CD4-positive, alpha-beta T cell treated with Interleukin-6 at 100 ng/mL for 8 hours (primary cell): ENCODE measurements around the gene TNNI2.
"Not testable (repeated sequence)": the region's sequence is repeated elsewhere in the genome, so short reads cannot be mapped to it uniquely, and the experiment has no call there.

Experiments used
- DNase-seq: peaks from one replicate; pipeline ENCODE4 v3.0.0-alpha.2; 2020; ENCODE audit warnings: mixed read lengths, low spot score

Gene TNNI2

DNA sequence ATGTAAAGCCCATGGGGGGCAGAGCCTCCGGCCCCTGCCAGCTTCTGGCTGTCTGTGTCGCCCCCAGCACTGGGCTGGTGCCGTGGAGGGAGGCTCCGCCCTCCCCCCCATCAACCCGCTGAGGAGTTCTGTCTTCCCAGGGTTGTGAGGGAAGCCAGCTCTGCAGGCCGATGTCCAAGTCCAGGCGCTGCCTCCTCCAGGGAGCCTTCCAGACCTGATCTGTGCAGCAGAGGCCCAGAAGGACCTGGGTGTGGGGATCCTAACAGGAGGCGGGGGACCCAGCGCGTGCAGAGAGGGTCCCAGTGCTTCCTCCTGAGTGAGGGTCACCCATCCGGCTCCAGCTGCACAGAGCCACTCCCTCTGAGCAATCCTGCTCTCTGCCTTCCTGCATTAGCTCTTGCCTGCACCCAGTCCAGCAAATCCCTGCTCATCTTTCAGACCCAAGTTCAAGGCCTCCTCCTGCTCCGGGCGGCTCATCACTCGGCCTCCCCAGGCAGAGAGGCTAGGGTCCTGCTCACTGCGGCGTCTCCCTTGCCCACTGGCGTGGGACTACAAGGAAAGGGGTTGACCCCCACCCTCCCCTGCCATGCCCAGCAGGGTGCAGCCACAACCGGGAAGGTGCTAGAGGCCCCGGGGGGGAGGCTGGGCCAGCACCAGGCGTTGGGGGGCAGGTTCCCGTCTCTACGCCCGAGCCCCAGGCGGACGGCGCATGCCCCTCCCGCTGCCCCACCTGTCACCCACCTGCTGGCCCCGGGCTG lies 36.5 kb downstream of the TNNI2 start:
- no peak for DNase-seq

DNA sequence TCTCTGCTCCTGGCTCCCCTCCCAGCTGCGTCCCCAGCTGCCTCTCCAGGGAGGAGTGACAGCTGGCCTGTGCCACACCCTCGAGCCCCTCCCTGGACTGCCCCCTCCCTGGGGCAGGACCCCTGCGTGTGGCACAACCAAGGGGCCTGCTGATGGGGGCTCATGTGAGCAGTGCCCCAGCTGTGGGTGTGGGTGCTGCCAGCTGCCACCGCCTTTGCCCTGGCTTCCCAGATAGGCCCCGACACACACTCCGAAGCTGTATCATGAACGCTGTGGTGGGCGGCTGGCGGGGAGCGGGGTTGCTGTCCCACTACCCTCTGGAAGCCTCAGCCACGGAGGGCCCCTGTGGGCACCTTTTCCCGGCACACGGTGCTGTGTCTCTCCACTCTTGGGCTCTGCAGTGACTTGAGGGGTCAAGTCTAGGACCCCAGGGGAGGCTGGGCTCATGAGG lies 37.1 kb downstream of the TNNI2 start:
- DNase-seq = not testable (repeated sequence)

- DNase-seq = no peak
Measured at GRCh38 chr11:1876361-1877063, 37.7 kb downstream of the TNNI2 start.

DNA sequence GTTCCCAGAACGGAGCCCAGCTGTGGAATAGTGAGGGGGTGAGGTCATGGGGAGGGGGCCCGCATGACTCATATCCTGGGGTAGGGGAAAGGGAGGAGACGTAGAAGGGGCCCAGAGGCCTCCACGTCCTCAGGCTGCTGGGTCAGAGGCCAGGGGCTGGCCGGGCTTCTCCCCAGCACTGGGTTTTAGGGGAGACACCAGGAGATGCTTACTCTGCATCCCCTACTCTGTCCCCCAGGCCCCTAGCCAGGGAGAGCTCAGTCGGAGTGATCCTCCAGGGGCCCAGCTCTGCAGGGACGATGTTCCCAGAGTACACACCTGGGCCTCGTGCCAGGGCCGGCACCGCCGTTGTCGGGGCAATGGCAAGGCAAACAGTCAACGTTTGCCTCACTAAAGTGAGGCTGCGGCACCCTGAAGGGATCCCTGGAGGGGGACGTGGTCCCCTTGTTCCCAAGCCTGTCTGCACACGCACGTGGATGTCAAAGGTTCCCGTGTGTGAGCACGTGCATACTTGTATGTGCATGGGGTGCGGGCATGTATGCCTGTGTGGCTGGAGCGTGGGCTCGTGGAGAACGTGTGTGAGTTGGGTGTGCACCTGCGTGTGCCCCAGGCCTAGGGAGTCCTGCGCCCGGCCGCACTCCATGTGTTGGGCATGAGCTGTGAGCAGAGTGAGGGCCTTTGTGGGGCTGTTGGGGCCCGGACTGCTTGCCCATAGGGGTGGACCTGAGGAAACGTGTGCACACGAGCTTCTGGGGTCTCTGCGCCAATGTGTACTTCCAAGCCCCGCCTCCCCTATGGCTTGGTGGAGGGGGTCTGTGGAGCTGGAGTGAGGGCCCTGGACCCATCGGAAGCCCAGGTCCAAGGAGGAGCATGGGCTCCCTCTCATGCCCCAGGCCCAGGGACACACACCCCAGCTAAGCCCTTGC lies 38.7 kb downstream of the TNNI2 start:
- DNase-seq = no peak

GRCh38 chr11:1878137-1879031 lies 39.6 kb downstream of the TNNI2 start:
- no peak for DNase-seq

GRCh38 chr11:1879342-1879940 lies 40.7 kb downstream of the TNNI2 start:
- DNase-seq = no peak

- no peak for DNase-seq
Measured at GRCh38 chr11:1879941-1880720, 41.4 kb downstream of the TNNI2 start.

DNA sequence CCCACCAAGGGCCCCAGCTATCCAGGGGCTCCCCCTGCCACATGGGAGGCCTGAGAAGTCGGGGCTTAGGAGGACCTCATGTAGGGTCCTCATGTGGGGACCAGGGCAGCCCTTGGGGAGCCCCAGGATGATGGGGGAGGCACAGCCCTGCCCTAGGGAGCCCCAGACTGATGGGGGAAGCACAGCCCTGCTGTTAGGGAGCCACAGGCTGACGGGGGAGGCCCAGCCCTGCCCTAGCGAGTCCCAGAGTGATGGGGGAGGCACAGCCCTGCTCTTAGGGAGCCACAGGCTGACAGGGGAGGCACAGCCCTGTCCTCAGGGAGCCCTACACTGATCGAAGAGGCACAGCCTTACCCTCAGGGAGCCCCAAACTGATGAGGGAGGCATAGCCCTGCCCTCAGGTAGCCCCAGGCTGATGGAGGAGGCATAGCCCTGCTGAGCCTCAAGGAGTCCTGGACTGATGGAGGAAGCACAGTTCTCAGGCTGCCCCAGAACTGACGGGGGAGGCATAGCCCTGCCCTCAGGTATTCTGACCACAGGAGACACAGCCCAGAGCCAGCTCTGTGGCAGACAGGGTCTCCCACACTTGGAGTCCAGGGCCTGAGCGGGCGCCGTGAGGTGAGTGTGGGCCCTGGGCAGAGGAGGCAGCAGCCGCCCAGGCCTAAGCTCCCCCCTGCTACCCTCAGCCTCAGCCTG lies 42.1 kb downstream of the TNNI2 start:
- DNase-seq = no peak

- no peak for DNase-seq
Measured at GRCh38 chr11:1881442-1882264, 42.9 kb downstream of the TNNI2 start.

GRCh38 chr11:1882265-1883238 lies 43.8 kb downstream of the TNNI2 start:
- peak; percentile 79 for DNase-seq

DNA sequence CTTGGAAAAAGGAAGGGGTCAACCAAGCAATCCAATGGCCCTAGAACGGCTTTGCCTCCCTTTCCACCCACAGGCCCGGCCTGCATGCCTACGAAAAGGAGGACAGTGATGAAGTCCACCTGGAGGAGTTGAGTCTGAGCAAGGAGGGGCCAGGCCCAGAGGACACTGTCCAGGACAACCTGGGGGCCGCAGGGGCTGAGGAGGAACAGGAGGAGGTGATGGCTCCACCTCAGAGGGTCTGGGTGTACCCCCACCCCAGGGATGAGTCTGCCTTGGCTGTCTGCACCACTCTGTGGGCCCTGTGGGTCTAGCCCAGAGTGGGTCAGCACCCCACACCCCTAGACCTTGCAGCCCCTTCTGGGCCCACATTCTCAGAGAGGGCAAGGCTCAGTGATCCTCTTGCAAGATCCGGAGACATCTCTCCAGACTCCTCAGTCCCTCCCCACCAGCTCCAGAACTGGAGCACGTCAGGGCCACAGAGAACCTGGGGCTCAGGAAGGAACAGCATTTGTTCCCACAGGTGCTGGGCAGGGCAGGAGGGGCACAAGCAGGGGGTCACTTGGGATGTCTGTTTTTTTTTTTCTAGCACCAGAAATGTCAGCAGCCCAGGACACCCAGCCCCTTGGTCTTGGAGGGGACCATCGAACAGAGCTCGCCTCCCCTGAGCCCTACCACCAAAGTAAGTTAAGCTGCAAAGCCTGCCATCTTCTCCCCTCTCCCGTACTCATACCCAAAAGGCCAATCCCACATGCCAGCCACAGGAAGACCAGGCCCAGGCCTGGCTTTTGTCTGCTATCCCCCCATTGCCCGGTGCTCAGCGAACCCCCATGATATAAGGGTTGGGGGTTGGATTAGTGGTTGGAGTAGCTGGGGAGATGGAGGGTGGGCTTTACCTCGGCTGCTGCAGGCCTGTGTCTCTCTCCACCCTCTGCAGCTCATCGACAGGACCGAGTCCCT lies 44.8 kb downstream of the TNNI2 start:
- no peak for DNase-seq

DNA sequence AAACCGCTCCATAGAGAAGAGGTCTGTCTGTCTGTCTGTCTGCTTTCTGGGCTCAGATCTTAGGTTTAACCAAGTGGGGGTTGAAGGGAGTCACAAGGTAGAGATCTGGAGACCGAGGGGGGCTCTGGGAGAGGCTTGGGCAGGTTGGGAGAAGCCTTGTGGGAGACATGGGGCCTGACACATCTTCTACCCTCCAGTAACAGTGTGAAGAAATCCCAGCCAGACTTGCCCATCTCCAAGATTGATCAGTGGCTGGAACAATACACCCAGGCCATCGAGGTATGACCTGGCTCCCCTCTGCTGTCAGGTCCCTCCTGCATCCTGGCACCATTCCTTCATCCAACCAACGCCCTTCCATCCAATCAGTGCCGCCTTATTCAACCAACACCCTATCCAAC lies 45.5 kb downstream of the TNNI2 start:
- DNase-seq = no peak

- not testable (repeated sequence) for DNase-seq
Measured at GRCh38 chr11:1886551-1886950, 47.8 kb downstream of the TNNI2 start.

DNA sequence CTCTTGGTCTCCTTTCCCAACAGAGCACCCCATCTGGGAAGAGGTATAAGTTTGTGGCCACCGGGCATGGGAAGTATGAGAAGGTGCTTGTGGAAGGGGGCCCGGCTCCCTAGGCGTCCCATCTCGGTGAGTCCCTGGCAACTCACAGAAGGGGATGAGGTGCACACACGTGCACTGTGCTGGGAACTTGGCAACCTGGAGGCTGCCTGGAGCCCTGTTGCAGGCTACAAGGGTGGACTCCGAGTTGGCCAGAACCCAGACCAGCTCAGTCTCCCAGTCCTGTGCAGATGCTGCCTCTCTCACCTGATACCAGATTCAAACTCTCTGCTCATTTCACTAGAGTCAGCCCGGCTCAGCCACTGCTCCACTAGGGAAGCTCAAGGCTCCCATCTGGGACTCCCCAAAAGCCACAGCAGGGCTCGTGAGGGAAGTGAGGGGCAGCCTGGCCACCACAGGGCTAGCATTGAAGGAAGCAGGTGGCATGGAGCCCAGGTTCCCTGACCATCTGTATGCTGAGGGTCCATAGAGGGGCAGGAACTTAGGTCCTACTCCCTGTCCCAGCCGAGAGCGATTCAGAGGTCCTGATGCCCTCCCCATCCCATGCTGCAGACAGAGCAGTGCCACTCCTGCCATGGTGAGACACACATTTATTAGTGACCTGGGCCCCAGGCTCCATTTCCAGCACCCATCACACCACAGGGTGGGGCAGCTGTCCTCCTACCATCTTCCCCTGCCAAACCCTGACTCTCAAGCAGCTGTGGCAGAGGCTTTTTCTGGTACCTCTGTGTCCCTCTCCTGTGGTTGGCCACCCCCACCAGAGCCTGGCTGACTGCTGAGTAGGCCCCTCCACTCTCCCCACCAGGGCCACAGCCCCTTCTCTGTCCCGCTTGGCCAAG lies 48.9 kb downstream of the TNNI2 start:
- no peak for DNase-seq

DNA sequence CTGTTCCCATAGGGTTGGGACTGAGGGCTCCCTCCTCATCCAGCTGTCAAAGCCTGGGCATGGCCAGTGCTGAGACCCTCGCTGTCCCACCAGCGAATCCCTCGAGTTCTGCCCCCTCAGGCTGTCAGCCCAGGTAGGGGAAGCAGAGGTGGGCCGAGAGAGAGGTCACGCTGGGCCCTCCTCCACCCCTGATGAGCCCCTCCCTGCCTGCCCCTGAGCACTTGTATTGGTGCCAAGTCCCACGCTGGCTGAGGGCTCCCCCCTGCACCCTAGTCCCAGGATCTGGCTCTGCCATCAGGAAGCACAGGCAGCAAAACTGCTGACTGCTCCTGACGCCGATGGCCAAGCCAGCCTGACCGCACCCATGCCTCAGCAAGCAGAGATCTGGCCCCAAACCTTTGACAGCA lies 49.6 kb downstream of the TNNI2 start:
- DNase-seq = no peak
